Muscle of leg (tissue), 11 donors: ENCODE results near the gene FMN1. TPM values are rescaled to one million over a fixed set of nuclear protein-coding genes. Genes with fewer than 3 reads are reported as not detected.

Experiments
- DNase-seq: peaks from one replicate; pipeline ENCODE4 v3.0.0; 2013
- H3K27ac ChIP-seq: one replicate; pipeline ENCODE4 v1.5.1; 2013; ENCODE audit warnings: mild to moderate bottlenecking, low read length, control low read depth
- H3K27me3 ChIP-seq: one replicate; pipeline ENCODE4 v1.6.1; 2013; ENCODE audit warnings: low read length; ENCODE audit not compliant: control insufficient read depth, insufficient read depth
- H3K36me3 ChIP-seq: one replicate; pipeline ENCODE4 v1.6.1; 2013; ENCODE audit warnings: low read length; ENCODE audit not compliant: control insufficient read depth, insufficient read depth
- H3K4me1 ChIP-seq: one replicate; pipeline ENCODE4 v1.6.1; 2013; ENCODE audit warnings: low read length; ENCODE audit not compliant: control insufficient read depth, insufficient read depth
- H3K4me3 ChIP-seq: one replicate; pipeline ENCODE4 v1.5.1; 2013; ENCODE audit warnings: low read length, control low read depth
- H3K9me3 ChIP-seq: replicated peaks from 2 replicates; pipeline ENCODE4 v1.6.1; 2013; ENCODE audit warnings: low read depth, low read length; ENCODE audit not compliant: control insufficient read depth
- WGBS: methylation state at CpG from one replicate; pipeline ENCODE4 v1.1.5; 2013; ENCODE audit warnings: missing lambda C conversion rate; ENCODE audit not compliant: insufficient coverage; 5-methylcytosine and 5-hydroxymethylcytosine counted together
- polyA plus RNA-seq, 8 donors: library from polyadenylated mRNA; unstranded; fragments of 120-200 nt; gene quantifications; one replicate each; pipeline versions ENCODE4 v1.2.1 to v1.2.3, GENCODE V29; 2013; ENCODE audit warnings: inconsistent platforms in 1 of 8, low replicate concordance in 1 of 8; ENCODE audit not compliant: insufficient read length in 8 of 8, insufficient read depth in 1 of 8
- total RNA-seq: library from RNA; stranded (reverse); fragments of 120-200 nt; gene quantifications from one replicate; pipeline ENCODE4 v1.2.4, GENCODE V29; 2013

Gene FMN1
- total and polyA plus RNA-seq, 9 donors = 0.50 to 3.5 (median 1.0) TPM

DNA sequence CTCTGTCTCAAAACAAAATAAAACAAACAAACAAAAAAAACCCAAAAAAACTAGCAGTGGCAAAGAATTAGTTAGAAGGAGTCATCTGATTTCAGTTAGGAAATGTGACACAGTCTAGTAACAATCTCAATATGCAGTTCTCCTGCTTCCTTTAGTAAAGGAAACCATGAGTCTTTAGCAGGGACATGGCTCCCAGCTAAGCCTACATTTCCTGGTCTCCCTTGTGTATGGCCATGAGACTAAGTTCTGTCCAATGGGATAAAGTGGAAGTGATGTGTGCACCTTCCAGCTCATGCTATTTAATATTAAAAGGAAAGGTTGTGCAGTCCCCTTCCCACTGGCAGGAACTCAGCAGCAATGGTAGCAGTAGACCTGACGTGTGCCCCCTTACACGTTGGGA, 402.1 kb downstream of the FMN1 start:
- no peak overlapping the region for H3K27ac ChIP-seq
- no peaks in the 10 kb centered on the region for H3K36me3 ChIP-seq
- no peaks in the 10 kb centered on the region for H3K4me1 ChIP-seq
- no peak overlapping the region for H3K4me3 ChIP-seq
- no CpG with 5 or more reads among the region's 2 CpGs for WGBS
- no peaks in the 10 kb centered on the region for H3K27me3 ChIP-seq
- H3K9me3 ChIP-seq = no peaks in the 10 kb centered on the region
- no peak for DNase-seq

DNA sequence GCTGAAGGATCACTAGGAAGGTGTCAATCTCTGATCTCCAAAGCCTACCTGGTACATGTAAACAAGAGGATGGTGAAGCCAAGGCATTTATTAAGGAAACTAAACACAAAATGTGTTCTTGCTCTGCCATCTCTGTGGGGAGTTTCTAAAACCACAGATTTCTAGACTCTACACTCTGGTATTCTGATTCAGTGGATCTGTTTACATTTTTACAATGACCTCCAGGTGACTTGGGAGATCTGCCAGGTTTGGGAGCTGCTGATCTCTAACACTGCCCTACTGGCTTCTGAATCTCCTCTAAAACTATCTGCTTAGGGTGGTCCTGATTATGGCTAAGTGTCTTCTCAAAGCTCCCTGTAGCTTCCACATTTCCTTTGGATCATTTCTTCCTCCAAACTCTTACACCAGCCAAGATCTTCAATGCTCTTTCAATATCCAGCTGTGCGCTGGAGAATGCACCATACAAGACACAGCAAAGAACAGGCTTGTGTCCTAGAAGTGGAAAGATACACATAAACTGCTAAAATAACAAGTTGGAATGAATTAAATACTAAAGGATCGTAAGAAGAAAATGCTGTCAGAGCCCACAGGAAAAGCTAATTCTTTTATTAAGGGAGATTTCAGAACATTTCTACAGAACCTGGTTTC, 404.0 kb downstream of the FMN1 start:
- DNase-seq = peak; percentile 15
- Histone ChIP-seq H3K4me1 (no peaks in the 10 kb centered on the region), H3K27ac (no peak overlapping the region), H3K4me3 (no peak overlapping the region), H3K9me3 (no peaks in the 10 kb centered on the region), H3K27me3 (no peaks in the 10 kb centered on the region), H3K36me3 (no peaks in the 10 kb centered on the region)
- WGBS = no CpG with 5 or more reads among the region's 2 CpGs

DNA sequence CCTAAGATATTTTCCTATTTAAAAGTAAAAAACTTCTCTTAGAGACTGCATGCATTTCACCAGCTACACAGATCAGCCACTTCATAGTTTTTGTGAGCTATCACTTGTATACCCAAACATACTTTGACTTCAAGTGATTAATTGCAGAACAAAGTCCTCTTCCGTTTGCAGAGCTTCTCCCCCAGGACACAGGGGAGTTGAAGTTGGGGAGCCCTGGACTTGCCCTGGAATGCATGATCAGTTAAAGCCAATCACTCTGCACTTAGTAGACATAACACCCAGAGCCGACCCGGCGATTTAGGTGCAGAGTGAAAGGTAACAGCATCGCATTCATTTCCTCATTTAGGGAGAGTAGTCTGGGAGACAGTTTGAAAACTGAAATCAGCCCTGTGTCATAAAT, 406.6 kb downstream of the FMN1 start:
- DNase-seq = no peak
- 100% methylated on average over 1 of the region's 5 CpGs for WGBS
- H3K4me3 ChIP-seq = no peak overlapping the region
- H3K27me3 ChIP-seq = no peaks in the 10 kb centered on the region
- no peaks in the 10 kb centered on the region for H3K36me3 ChIP-seq
- H3K27ac ChIP-seq = no peak overlapping the region
- H3K4me1 ChIP-seq = no peaks in the 10 kb centered on the region
- no peaks in the 10 kb centered on the region for H3K9me3 ChIP-seq

DNA sequence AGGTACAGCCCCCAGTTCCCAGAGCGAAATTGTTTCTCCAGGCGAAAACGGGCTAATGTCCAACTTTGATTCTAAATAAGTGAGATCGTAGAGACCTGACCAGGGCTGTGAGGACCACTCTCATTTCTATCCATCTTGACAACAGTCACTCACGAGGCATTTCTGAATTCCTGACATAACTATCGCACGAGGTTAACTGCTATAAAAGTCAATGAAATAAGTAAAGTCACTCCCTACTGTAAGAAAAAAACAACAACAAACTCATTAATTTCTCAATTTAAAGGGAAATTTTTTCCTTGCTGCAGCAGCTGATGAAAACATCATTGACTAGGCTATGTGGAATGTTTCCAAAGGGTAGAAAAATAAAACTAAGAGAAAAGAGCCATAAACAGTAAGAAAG, 407.6 kb downstream of the FMN1 start:
- 91% methylated on average over 4 of the region's 7 CpGs for WGBS
- DNase-seq = no peak

DNA sequence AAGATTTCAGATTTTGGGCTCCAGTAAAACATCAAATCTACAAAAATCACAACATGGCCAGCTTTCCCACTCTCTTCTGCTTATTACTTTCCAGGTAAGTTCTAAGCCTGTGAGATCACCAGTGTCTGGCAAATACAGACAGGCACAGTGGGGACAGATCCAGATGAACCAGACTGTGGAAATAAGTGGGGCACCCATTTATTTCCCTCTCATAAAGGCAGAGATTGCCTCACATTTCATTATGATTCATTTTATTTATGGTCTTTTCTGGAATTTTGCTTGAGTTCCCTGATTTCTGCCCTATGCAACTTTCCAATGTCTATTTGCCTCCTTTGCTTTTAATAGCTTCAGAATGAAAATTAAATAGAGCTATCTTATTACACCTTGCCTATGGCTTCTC, 409.9 kb downstream of the FMN1 start:
- Histone ChIP-seq H3K4me3 (no peak overlapping the region), H3K4me1 (no peaks in the 10 kb centered on the region), H3K36me3 (no peaks in the 10 kb centered on the region), H3K27me3 (no peaks in the 10 kb centered on the region), H3K9me3 (no peaks in the 10 kb centered on the region), H3K27ac (no peak overlapping the region)
- no peak for DNase-seq

More for the DNA sequence above, 407.6 kb downstream of the FMN1 start:
- Histone ChIP-seq H3K4me1 (no peaks in the 10 kb centered on the region), H3K27ac (no peak overlapping the region), H3K36me3 (no peaks in the 10 kb centered on the region), H3K27me3 (no peaks in the 10 kb centered on the region), H3K4me3 (no peak overlapping the region), H3K9me3 (no peaks in the 10 kb centered on the region)

DNA sequence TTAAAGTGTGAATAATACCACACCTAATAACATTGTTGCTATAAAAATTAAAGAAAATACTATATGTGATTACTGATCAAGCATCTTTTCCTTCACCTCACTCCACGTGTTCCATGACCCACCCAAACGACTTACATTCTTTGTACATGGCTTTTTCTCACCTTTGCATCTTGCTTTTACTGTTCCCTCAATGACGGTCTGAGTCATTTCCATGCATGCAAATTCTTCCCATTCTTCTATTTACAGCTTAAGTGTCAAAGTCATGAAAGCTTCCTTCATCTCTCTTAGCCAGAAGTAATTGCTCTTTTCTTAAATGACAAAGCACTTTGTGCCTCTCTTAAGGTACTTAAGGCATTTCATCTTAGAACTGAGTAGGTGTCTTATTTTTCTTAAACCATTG, 412.7 kb downstream of the FMN1 start:
- WGBS = 79% methylated on average over 3 of the region's 3 CpGs
- H3K27me3 ChIP-seq = no peaks in the 10 kb centered on the region
- no peaks in the 10 kb centered on the region for H3K36me3 ChIP-seq
- no peak overlapping the region for H3K27ac ChIP-seq
- no peaks in the 10 kb centered on the region for H3K4me1 ChIP-seq
- H3K4me3 ChIP-seq = no peak overlapping the region
- no peak for DNase-seq
- H3K9me3 ChIP-seq = no peaks in the 10 kb centered on the region

DNA sequence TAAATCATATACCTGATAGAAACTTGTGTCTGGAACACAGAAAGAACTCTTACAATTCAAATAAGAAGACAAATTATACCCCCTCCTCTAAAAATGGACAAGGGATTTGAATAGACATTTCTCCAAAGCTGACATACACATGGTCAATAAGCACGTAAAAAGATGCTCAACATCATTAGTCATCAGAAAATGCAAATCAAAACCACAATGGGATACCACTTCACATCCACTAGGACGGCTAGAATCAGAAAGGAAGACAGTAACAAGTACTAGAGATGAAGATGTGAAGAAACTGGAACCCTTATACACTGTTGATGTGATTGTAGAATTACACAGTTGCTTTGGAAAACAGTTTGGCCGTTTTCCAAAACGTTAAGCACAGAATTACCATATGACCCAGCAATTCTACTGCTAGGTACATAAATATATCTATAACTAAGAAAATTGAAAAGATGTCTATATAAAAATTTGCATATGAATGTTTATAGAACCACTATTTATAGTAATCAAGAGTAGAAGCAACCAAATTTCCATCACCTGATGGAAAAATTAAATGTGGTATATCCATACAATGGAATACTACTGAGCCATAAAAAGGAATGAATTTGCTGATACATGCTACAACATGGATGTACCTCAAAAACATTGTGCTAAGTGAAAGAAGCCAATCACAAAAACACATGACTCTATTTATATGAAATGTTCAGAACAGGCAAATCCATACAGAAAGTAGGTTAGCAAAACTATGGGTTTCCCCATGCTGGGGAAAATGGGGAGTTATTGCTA, 415.9 kb downstream of the FMN1 start:
- Histone ChIP-seq H3K4me3 (no peak overlapping the region), H3K9me3 (no peaks in the 10 kb centered on the region), H3K27ac (no peak overlapping the region), H3K4me1 (no peaks in the 10 kb centered on the region), H3K36me3 (no peaks in the 10 kb centered on the region), H3K27me3 (no peaks in the 10 kb centered on the region)
- no CpG with 5 or more reads among the region's 4 CpGs for WGBS
- no peak for DNase-seq

DNA sequence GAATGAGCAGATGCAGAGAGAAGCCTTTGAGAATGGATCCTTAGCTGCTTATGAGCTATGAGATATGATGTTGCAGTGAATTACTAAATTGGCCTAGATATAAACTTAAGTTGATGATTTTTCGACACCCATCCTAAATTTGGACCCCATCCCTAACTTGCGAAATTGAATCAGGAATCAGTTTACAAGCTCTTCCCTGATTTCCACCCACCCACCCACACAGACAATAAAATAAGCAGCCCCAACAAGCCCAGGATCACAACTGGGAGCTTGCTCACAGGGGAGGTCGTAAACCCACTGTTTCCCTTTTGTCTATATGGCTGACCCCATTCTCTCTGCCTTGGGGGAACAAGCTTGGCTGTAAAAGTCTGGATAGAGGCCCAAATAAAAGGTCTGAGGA, 419.4 kb downstream of the FMN1 start:
- WGBS = 57% methylated on average over 2 of the region's 3 CpGs
- H3K4me3 ChIP-seq = no peak overlapping the region
- H3K4me1 ChIP-seq = no peaks in the 10 kb centered on the region
- peak; percentile 8 for DNase-seq
- H3K9me3 ChIP-seq = no peaks in the 10 kb centered on the region
- no peak overlapping the region for H3K27ac ChIP-seq
- H3K27me3 ChIP-seq = no peaks in the 10 kb centered on the region
- H3K36me3 ChIP-seq = no peaks in the 10 kb centered on the region

DNA sequence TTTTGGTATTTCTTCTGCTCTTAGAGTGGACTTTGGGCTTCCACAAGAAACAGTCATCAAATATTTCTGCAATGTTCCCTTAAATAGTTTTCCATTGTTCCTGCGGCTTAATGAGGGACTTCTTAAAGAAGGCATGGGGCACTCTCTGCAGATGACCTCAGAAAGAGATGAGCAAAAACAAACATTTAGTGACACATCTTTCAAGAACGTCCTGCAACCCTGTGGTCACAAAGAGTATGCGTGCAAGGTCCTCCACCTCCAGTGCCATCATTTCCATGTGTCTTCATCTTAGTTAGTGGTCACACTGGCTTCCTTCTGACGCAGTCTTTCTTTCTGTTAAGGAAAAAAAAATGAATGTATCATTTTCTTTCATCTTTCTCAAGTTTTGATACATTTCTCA, 420.5 kb downstream of the FMN1 start:
- H3K27ac ChIP-seq = no peak overlapping the region
- no peaks in the 10 kb centered on the region for H3K4me1 ChIP-seq
- H3K36me3 ChIP-seq = no peaks in the 10 kb centered on the region
- no peak for DNase-seq
- 88% methylated on average over 1 of the region's 4 CpGs for WGBS
- H3K9me3 ChIP-seq = no peaks in the 10 kb centered on the region
- H3K27me3 ChIP-seq = no peaks in the 10 kb centered on the region
- H3K4me3 ChIP-seq = no peak overlapping the region

DNA sequence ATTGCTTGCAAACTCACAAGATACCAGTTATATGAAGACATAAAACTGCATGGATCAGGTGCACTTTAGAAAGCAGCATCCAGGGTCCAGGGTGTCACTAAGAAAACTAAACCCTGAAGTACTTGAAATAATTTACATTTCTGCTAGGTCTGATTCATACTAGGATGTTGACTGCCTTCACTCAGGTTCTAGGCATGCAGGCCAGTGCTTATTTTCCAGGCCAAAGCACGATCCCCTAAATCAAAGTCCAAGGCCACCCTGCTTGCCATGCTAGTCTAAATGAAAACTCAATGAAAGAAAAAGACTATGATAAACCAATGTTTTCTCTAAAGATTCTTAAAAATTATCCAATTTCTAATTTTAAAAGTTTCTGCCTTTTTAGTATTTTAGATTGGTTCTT, 427.3 kb downstream of the FMN1 start:
- H3K36me3 ChIP-seq = no peaks in the 10 kb centered on the region
- no peak overlapping the region for H3K4me3 ChIP-seq
- H3K9me3 ChIP-seq = no peaks in the 10 kb centered on the region
- H3K27me3 ChIP-seq = no peaks in the 10 kb centered on the region
- no peak for DNase-seq
- no CpG with 5 or more reads among the region's 1 CpG for WGBS
- H3K4me1 ChIP-seq = no peaks in the 10 kb centered on the region
- no peak overlapping the region for H3K27ac ChIP-seq
